WTC11 (cell line): Measurements from ENCODE around the gene GABPB1. TPM values are rescaled to one million over a fixed set of nuclear protein-coding genes. Genes with fewer than 3 reads are reported as not detected.

Source experiments
- ATAC-seq: fragments of 200-7000 bp; cut with Tn5 transposase; 2 replicates; pipeline ENCODE4 v1.10.0; 2021; ENCODE audit warnings: mild to moderate bottlenecking, moderate library complexity
- CTCF ChIA-PET: fragments of 300-600 bp; sonication (Branson Sonifier 250); formaldehyde crosslinking; loops from one replicate; lab custom pipeline; 2021; ENCODE audit warnings: antibody characterized with exemption; lab: Charles Lee
- POLR2A ChIA-PET: fragments of 350-600 bp; sonication (Branson Sonifier 250); formaldehyde crosslinking; loops from one replicate; lab custom pipeline; 2021; ENCODE audit warnings: antibody characterized with exemption; lab: Charles Lee
- DNase-seq: peaks from one replicate; pipeline ENCODE4 v3.0.0; 2021; ENCODE audit warnings: low spot score
- H3K27ac Mint-ChIP-seq: 2 replicates; pipeline ENCODE4 v1.8.0; 2021; ENCODE audit warnings: mixed read lengths
- H3K27me3 Mint-ChIP-seq: 2 replicates; pipeline ENCODE4 v1.8.0; 2021; ENCODE audit warnings: low read depth, mild to moderate bottlenecking, moderate library complexity, mixed read lengths
- H3K36me3 Mint-ChIP-seq: 2 replicates; pipeline ENCODE4 v1.8.0; 2021; ENCODE audit warnings: mixed read lengths
- H3K4me1 Mint-ChIP-seq: 2 replicates; pipeline ENCODE4 v1.8.0; 2022; ENCODE audit warnings: mixed read lengths
- H3K4me3 Mint-ChIP-seq: 2 replicates; pipeline ENCODE4 v1.8.0; 2021; ENCODE audit warnings: mild to moderate bottlenecking, moderate library complexity, mixed read lengths
- H3K9me3 Mint-ChIP-seq: 2 replicates; pipeline ENCODE4 v1.8.0; 2021; ENCODE audit warnings: mixed read lengths
- ATF1 ChIP-seq: sonication (generic); formaldehyde crosslinking; IDR thresholded peaks from 2 replicates; pipeline ENCODE4 v1.8.1; 2023; ENCODE audit warnings: mild to moderate bottlenecking, moderate library complexity, missing genetic modification reagents
- CBFB ChIP-seq: sonication (generic); formaldehyde crosslinking; IDR thresholded peaks from 2 replicates; pipeline ENCODE4 v1.8.1; 2022; ENCODE audit warnings: mild to moderate bottlenecking, low read depth, missing genetic modification reagents
- EMX1 ChIP-seq: fragments of 250-450 bp; sonication (Bioruptor Pico); IDR thresholded peaks from 2 replicates; pipeline ENCODE4 v1.8.0; 2021; ENCODE audit warnings: mild to moderate bottlenecking
- FOXK1 ChIP-seq: sonication (generic); formaldehyde crosslinking; IDR thresholded peaks from 2 replicates; pipeline ENCODE4 v1.8.0; 2022; ENCODE audit warnings: mild to moderate bottlenecking, moderate library complexity, missing genetic modification reagents
- FOXP1 ChIP-seq: sonication (generic); formaldehyde crosslinking; IDR thresholded peaks from 2 replicates; pipeline ENCODE4 v1.8.0; 2022; ENCODE audit warnings: missing genetic modification reagents, mild to moderate bottlenecking, moderate library complexity, borderline replicate concordance
- GABPB1 ChIP-seq: sonication (generic); formaldehyde crosslinking; IDR thresholded peaks from 2 replicates; pipeline ENCODE4 v1.8.1; 2023; ENCODE audit warnings: mild to moderate bottlenecking, missing genetic modification reagents
- JUN ChIP-seq: sonication (generic); formaldehyde crosslinking; IDR thresholded peaks from 2 replicates; pipeline ENCODE4 v1.8.0; 2023; ENCODE audit warnings: mild to moderate bottlenecking, missing genetic modification reagents
- NFATC4 ChIP-seq: fragments of 250-450 bp; sonication (Bioruptor Pico); IDR thresholded peaks from 2 replicates; pipeline ENCODE4 v1.9.0; 2021; ENCODE audit warnings: mild to moderate bottlenecking
- NR1H2 ChIP-seq: sonication (generic); formaldehyde crosslinking; IDR thresholded peaks from 2 replicates; pipeline ENCODE4 v1.9.0; 2021; ENCODE audit warnings: mild to moderate bottlenecking, moderate library complexity, missing genetic modification reagents
- NR2C2 ChIP-seq: sonication (generic); formaldehyde crosslinking; IDR thresholded peaks from 2 replicates; pipeline ENCODE4 v1.8.0; 2022; ENCODE audit warnings: mild to moderate bottlenecking, missing genetic modification reagents
- NR3C1 ChIP-seq: sonication (generic); formaldehyde crosslinking; conservative IDR thresholded peaks from 2 replicates; pipeline ENCODE4 v1.8.1; 2023; ENCODE audit warnings: low read depth, mild to moderate bottlenecking, missing genetic modification reagents
- SMAD3 ChIP-seq: sonication (generic); formaldehyde crosslinking; IDR thresholded peaks from 2 replicates; pipeline ENCODE4 v1.8.0; 2022; ENCODE audit warnings: missing genetic modification reagents, mild to moderate bottlenecking, borderline replicate concordance
- ZNF138 ChIP-seq: sonication (generic); formaldehyde crosslinking; conservative IDR thresholded peaks from 2 replicates; pipeline ENCODE4 v1.8.1; 2022; ENCODE audit warnings: mild to moderate bottlenecking, moderate library complexity, missing genetic modification reagents
- ZNF317 ChIP-seq: sonication (generic); formaldehyde crosslinking; IDR thresholded peaks from 2 replicates; pipeline ENCODE4 v1.8.1; 2023; ENCODE audit warnings: low read depth, mild to moderate bottlenecking, moderate library complexity, missing genetic modification reagents, borderline replicate concordance
- total RNA-seq: library from RNA; stranded (reverse); gene quantifications from 3 replicates; pipeline ENCODE4 v1.2.3, GENCODE V29; 2021
- TF ChIP-seq, protein P1 (sequence below): sonication (generic); formaldehyde crosslinking; IDR thresholded peaks from 2 replicates; pipeline ENCODE4 v1.8.1; 2022; ENCODE audit warnings: low read depth, mild to moderate bottlenecking, moderate library complexity, missing genetic modification reagents, borderline replicate concordance
- TF ChIP-seq, protein P2 (sequence below): sonication (generic); formaldehyde crosslinking; conservative IDR thresholded peaks from 2 replicates; pipeline ENCODE4 v1.8.1; 2023; ENCODE audit warnings: mild to moderate bottlenecking, low read depth, missing genetic modification reagents, moderate library complexity
- TF ChIP-seq, protein P3 (sequence below): fragments of 250-450 bp; sonication (Bioruptor Pico); IDR thresholded peaks from 2 replicates; pipeline ENCODE4 v1.9.0; 2021; ENCODE audit warnings: mild to moderate bottlenecking, borderline replicate concordance
- TF ChIP-seq, protein P4 (sequence below): sonication (generic); formaldehyde crosslinking; IDR thresholded peaks from 2 replicates; pipeline ENCODE4 v1.8.0; 2023; ENCODE audit warnings: missing genetic modification reagents
- TF ChIP-seq, protein P5 (sequence below): fragments of 250-450 bp; sonication (Bioruptor Pico); IDR thresholded peaks from 2 replicates; pipeline ENCODE4 v1.9.0; 2021; ENCODE audit warnings: mild to moderate bottlenecking
- TF ChIP-seq, protein P6 (sequence below): sonication (generic); formaldehyde crosslinking; IDR thresholded peaks from 2 replicates; pipeline ENCODE4 v1.8.0; 2023; ENCODE audit warnings: mild to moderate bottlenecking, missing genetic modification reagents

GABPB1 gene
- total RNA-seq, 1 experiment from 2014 or later: 28.9 TPM

DNA sequence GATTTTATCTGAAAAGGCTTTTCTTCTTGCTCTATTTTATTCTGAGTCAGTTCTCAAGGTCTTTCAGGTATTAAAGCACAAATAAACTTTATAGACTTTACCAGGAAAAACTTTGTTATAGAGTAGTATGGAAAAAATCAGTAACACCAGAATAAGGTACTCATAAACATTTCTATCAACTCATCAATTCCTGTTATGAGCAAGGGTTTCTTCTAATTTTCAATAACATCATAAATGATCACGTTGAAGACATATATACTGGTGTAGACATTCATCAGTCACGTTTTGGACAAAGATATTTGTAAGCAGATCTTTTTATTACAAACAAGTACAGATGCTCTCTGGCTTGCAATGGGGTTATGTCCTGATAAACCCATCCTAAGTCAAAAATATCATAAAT lies 79.9 kb downstream of the GABPB1 start (continued):
- TF ChIP-seq, protein P1, sequence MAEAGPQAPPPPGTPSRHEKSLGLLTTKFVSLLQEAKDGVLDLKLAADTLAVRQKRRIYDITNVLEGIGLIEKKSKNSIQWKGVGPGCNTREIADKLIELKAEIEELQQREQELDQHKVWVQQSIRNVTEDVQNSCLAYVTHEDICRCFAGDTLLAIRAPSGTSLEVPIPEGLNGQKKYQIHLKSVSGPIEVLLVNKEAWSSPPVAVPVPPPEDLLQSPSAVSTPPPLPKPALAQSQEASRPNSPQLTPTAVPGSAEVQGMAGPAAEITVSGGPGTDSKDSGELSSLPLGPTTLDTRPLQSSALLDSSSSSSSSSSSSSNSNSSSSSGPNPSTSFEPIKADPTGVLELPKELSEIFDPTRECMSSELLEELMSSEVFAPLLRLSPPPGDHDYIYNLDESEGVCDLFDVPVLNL (CRISPR knock-in tag): no peak
- TF ChIP-seq NFATC4 (CRISPR knock-in tag) (no peak), GABPB1 (CRISPR knock-in tag) (no peak), EMX1 (CRISPR knock-in tag) (no peak), CBFB (CRISPR knock-in tag) (no peak), JUN (CRISPR knock-in tag) (no peak)
- TF ChIP-seq, protein P2, sequence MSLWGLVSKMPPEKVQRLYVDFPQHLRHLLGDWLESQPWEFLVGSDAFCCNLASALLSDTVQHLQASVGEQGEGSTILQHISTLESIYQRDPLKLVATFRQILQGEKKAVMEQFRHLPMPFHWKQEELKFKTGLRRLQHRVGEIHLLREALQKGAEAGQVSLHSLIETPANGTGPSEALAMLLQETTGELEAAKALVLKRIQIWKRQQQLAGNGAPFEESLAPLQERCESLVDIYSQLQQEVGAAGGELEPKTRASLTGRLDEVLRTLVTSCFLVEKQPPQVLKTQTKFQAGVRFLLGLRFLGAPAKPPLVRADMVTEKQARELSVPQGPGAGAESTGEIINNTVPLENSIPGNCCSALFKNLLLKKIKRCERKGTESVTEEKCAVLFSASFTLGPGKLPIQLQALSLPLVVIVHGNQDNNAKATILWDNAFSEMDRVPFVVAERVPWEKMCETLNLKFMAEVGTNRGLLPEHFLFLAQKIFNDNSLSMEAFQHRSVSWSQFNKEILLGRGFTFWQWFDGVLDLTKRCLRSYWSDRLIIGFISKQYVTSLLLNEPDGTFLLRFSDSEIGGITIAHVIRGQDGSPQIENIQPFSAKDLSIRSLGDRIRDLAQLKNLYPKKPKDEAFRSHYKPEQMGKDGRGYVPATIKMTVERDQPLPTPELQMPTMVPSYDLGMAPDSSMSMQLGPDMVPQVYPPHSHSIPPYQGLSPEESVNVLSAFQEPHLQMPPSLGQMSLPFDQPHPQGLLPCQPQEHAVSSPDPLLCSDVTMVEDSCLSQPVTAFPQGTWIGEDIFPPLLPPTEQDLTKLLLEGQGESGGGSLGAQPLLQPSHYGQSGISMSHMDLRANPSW (CRISPR knock-in tag): no peak
- TF ChIP-seq, protein P3, sequence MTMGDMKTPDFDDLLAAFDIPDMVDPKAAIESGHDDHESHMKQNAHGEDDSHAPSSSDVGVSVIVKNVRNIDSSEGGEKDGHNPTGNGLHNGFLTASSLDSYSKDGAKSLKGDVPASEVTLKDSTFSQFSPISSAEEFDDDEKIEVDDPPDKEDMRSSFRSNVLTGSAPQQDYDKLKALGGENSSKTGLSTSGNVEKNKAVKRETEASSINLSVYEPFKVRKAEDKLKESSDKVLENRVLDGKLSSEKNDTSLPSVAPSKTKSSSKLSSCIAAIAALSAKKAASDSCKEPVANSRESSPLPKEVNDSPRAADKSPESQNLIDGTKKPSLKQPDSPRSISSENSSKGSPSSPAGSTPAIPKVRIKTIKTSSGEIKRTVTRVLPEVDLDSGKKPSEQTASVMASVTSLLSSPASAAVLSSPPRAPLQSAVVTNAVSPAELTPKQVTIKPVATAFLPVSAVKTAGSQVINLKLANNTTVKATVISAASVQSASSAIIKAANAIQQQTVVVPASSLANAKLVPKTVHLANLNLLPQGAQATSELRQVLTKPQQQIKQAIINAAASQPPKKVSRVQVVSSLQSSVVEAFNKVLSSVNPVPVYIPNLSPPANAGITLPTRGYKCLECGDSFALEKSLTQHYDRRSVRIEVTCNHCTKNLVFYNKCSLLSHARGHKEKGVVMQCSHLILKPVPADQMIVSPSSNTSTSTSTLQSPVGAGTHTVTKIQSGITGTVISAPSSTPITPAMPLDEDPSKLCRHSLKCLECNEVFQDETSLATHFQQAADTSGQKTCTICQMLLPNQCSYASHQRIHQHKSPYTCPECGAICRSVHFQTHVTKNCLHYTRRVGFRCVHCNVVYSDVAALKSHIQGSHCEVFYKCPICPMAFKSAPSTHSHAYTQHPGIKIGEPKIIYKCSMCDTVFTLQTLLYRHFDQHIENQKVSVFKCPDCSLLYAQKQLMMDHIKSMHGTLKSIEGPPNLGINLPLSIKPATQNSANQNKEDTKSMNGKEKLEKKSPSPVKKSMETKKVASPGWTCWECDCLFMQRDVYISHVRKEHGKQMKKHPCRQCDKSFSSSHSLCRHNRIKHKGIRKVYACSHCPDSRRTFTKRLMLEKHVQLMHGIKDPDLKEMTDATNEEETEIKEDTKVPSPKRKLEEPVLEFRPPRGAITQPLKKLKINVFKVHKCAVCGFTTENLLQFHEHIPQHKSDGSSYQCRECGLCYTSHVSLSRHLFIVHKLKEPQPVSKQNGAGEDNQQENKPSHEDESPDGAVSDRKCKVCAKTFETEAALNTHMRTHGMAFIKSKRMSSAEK: no peak
- TF ChIP-seq, protein P4, sequence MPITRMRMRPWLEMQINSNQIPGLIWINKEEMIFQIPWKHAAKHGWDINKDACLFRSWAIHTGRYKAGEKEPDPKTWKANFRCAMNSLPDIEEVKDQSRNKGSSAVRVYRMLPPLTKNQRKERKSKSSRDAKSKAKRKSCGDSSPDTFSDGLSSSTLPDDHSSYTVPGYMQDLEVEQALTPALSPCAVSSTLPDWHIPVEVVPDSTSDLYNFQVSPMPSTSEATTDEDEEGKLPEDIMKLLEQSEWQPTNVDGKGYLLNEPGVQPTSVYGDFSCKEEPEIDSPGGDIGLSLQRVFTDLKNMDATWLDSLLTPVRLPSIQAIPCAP (CRISPR knock-in tag): no peak

DNA sequence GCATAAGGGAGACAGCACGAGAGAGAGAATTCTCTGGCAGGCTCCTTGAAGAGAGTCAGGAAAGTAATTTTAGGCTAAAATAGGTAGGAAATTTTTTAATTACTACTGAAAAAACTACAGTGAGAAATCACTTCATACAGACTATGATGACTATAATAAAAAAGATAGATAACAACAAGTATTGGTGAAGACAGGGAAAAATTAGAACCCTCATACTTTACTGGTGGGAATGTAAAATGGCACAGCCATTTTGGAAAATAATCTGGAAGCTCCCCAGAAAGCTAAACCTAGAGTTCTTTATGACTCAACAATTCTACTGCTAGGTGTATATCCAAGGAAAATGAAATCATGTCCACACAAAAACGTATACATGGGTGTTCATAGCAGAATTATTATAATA lies 87.4 kb downstream of the GABPB1 start:
- no peaks in the 10 kb centered on the region for H3K36me3 Mint-ChIP-seq

More for the DNA sequence above, 87.4 kb downstream of the GABPB1 start:
- Mint-ChIP-seq H3K9me3 (no peaks in the 10 kb centered on the region), H3K4me3 (no peak overlapping the region), H3K27ac (no peak overlapping the region), H3K4me1 (peaks cover 7% of the 10 kb centered on the region), H3K27me3 (no peaks in the 10 kb centered on the region)
- ChIA-PET POLR2A (no interaction called here), CTCF (no interaction called here)
- no peak for ATAC-seq
- no peak for DNase-seq
- TF ChIP-seq ATF1 (CRISPR knock-in tag) (no peak), NR3C1 (no peak), SMAD3 (CRISPR knock-in tag) (no peak), FOXK1 (CRISPR knock-in tag) (no peak), NR2C2 (CRISPR knock-in tag) (no peak), FOXP1 (CRISPR knock-in tag) (no peak), ZNF317 (CRISPR knock-in tag) (no peak), NFATC4 (CRISPR knock-in tag) (no peak), NR1H2 (CRISPR knock-in tag) (no peak), ZNF138 (CRISPR knock-in tag) (no peak)
- TF ChIP-seq, protein P5, sequence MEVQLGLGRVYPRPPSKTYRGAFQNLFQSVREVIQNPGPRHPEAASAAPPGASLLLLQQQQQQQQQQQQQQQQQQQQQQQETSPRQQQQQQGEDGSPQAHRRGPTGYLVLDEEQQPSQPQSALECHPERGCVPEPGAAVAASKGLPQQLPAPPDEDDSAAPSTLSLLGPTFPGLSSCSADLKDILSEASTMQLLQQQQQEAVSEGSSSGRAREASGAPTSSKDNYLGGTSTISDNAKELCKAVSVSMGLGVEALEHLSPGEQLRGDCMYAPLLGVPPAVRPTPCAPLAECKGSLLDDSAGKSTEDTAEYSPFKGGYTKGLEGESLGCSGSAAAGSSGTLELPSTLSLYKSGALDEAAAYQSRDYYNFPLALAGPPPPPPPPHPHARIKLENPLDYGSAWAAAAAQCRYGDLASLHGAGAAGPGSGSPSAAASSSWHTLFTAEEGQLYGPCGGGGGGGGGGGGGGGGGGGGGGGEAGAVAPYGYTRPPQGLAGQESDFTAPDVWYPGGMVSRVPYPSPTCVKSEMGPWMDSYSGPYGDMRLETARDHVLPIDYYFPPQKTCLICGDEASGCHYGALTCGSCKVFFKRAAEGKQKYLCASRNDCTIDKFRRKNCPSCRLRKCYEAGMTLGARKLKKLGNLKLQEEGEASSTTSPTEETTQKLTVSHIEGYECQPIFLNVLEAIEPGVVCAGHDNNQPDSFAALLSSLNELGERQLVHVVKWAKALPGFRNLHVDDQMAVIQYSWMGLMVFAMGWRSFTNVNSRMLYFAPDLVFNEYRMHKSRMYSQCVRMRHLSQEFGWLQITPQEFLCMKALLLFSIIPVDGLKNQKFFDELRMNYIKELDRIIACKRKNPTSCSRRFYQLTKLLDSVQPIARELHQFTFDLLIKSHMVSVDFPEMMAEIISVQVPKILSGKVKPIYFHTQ (CRISPR knock-in tag): no peak
- TF ChIP-seq, protein P6, sequence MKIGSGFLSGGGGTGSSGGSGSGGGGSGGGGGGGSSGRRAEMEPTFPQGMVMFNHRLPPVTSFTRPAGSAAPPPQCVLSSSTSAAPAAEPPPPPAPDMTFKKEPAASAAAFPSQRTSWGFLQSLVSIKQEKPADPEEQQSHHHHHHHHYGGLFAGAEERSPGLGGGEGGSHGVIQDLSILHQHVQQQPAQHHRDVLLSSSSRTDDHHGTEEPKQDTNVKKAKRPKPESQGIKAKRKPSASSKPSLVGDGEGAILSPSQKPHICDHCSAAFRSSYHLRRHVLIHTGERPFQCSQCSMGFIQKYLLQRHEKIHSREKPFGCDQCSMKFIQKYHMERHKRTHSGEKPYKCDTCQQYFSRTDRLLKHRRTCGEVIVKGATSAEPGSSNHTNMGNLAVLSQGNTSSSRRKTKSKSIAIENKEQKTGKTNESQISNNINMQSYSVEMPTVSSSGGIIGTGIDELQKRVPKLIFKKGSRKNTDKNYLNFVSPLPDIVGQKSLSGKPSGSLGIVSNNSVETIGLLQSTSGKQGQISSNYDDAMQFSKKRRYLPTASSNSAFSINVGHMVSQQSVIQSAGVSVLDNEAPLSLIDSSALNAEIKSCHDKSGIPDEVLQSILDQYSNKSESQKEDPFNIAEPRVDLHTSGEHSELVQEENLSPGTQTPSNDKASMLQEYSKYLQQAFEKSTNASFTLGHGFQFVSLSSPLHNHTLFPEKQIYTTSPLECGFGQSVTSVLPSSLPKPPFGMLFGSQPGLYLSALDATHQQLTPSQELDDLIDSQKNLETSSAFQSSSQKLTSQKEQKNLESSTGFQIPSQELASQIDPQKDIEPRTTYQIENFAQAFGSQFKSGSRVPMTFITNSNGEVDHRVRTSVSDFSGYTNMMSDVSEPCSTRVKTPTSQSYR (CRISPR knock-in tag): no peak
